HG03025 (cell line): ENCODE results near the gene HOXC6.

Experiments
- ATAC-seq: cut with Tn5 transposase; IDR thresholded peaks from one replicate; pipeline ENCODE4 v1.9.1; 2021; ENCODE audit warnings: mild to moderate bottlenecking, moderate library complexity; ENCODE audit not compliant: unreplicated experiment, low FRiP score

The HOXC6 gene

DNA sequence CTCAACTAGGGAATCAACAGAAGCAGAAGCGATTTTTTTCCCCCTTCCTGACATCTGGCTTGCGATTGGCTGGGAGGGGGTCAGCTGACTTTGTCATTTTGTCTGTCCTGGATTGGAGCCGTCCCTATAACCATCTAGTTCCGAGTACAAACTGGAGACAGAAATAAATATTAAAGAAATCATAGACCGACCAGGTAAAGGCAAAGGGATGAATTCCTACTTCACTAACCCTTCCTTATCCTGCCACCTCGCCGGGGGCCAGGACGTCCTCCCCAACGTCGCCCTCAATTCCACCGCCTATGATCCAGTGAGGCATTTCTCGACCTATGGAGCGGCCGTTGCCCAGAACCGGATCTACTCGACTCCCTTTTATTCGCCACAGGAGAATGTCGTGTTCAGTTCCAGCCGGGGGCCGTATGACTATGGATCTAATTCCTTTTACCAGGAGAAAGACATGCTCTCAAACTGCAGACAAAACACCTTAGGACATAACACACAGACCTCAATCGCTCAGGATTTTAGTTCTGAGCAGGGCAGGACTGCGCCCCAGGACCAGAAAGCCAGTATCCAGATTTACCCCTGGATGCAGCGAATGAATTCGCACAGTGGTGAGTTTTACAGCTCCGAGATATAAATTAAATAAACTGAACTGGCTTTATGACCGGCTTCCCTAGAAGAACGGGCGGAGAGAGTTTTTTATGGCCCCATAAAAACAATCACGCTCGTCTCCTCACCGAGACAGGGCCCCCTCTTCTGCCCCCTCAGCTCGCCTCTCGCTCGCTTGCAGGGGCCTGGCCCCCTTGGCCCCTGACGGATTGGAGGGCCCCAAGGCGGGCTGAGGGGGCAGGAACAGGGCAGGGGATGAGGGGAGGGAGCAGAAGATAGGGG lies at the start of gene HOXC6:
Gene HOXC6, plus strand, starts transcription at position 127 of the 888 bp plus-strand sequence. Its CDS starts 82 bp downstream, at position 209.
- ATAC-seq = no peak

DNA sequence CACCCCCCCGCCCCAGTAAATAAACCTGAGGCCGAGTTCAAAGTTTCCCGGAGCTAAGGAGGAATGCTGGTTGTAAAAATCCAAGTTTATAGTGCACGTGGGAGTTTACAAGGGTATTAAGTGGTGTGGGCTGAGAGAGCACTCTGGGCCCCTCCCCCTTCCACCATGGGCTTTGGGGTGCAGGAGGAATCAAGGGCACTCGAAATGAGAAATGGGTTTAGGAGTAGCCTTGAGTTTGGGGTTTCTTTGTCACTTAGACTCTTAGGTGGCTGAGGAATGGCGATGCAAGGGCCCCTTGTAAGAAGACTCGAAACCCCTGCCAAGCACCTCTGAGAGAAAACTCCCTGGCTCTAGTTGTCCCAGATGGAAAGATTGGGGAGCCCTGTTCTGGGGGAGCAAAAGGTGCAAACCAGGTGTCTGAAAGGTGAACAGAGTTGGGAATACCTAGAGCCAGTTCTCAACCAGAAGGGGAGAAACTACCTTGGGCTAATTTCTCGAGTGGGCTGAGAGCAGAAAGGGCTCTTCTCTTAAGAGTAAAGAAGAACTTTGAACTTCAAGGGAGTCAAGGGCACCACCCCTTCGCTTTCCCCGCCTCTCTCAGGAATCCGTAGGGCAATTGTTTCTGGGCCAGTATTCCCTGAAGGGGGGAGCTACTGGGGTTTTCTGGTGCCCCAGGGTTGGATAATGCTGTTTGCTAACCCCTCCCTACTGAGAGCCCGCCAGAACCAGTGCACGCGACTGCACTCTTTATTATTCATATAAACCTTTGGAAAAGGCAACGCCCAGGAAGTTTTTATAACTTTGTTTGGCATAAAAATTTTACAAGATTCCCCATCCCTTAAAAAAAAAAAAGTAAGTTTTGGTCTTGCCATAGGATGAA lies 49.5 kb upstream of the HOXC6 start:
- no peak for ATAC-seq

- ATAC-seq = no peak
Measured at GRCh38 chr12:53980104-53980801, 48.0 kb upstream of the HOXC6 start.

DNA sequence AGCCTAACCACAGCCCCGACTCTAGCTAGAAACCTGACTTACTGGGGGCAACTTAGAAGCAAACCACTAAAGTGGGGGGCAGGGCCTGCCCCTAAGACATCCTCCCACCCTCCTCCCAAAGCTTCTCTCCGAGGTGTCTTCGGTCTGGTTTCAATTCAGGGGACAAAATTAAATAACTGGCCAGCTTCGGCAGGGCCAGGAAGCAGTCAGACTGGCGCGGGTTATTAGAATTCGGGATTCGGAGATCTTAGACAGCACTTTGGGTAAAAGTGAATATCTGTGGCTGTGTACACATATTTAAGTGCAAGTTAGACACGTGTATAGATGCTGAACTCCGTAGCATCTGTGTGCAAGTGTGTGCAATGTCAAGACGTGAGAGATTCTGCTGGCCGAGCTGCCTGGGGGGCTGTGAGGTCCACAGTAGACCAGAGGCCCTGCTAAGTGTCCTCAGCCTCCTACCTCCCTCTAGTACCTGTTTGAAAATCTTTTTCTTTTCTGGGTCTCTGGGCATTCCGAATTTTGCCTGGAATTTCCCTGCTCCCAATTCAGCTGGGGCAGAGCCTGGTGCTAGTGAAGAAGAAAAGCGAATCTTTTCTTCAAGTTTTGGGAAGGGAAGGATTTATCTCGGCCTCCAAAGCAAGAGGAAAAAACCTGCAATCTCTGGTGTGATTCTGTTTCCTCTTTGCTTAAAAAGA lies 47.3 kb upstream of the HOXC6 start:
- ATAC-seq = no peak

DNA sequence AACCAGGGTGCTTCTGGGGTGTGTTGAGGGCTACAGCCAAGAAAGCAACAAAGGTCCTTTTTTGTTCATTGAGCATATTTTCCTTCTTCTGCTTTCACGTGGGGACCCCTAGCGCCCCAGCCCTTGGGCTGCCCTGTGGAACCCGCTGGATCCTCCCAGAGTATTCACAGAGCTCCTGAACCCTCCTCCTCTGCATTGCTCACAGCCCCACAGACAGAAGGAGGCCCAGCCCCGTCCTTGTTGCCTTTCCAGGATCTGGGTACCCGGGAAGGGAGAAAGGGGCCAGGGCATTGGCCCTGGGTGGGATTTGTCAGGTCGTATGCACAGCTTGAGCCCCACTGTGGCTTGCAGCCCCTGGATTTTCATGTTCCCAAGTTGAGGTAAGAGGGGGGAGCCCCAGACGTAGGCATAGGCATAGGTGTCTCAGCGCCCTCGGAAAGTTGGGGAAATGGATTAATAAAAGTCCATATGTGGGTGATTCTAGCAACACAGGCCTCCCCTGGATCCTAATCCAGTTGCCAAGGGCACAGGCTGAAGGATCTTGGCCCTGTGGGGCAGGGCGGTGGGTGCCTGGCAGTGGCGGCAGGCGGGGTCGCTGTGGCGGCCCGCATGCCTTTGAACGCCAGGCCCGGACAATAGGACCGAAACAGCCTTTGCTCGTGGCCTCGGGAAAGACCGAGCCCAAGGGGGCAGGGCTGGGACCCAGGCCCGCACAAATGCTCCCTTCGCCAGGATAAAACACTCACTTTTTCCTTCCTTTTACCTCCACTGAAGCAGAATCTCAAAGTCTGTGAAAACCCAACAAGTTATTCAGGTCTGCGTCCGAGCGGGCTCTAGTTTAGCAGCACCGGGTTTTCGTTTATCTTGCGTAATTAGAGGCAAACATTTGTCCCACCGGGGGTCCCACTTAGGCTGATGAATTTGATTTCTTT lies 46.3 kb upstream of the HOXC6 start:
- ATAC-seq = no peak

GRCh38 chr12:53982648-53983567 lies 45.3 kb upstream of the HOXC6 start:
- ATAC-seq = no peak

DNA sequence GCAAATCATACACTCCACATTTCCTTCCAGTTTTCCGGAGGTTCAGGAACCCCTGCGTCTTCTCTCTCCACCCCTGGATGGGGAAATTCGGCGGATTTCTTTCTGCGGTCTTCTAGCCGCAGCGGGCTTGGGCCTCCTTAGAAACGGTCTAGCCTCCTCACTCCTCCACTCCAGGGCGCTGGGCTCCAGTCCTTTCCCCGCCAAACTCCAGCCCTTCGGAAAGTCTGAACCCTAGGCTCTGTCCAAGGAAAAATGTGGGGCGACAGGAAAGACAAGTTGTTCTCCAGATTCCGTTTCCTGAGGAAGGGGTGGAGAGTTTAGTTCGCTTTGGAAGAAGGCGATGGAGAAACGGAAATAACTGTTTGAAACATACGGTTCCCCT lies 44.7 kb upstream of the HOXC6 start:
- no peak for ATAC-seq

DNA sequence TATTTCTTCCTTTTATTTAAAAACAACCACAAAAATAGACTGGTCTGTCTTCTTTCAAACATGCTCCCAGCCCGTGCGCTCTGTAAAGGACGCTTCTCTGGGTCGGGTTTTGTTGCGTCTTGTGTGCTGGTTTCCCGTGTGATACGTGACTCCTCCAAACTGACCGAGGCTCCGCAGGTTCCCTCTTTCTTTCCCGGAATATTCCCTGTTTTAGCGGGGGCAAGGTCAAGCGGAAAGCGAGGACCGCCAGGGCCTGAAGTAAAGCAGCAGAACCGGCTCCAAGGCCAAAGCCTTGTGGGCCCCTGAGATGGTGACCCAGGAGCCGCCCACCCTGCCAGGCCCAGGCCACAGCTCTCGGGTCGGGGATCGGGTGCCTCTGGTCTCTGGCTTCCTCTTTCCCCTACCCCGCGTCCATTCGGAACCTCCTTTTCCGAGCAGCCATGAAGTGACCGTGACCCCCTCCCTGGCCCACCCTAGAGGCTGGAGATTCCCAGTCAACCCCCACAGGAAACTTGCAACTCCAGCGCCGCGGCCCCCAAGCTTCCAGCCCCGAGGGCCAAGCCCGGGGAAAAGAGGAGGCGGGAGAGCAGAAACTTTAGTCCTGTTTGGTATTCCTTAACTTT lies 44.2 kb upstream of the HOXC6 start:
- no peak for ATAC-seq

DNA sequence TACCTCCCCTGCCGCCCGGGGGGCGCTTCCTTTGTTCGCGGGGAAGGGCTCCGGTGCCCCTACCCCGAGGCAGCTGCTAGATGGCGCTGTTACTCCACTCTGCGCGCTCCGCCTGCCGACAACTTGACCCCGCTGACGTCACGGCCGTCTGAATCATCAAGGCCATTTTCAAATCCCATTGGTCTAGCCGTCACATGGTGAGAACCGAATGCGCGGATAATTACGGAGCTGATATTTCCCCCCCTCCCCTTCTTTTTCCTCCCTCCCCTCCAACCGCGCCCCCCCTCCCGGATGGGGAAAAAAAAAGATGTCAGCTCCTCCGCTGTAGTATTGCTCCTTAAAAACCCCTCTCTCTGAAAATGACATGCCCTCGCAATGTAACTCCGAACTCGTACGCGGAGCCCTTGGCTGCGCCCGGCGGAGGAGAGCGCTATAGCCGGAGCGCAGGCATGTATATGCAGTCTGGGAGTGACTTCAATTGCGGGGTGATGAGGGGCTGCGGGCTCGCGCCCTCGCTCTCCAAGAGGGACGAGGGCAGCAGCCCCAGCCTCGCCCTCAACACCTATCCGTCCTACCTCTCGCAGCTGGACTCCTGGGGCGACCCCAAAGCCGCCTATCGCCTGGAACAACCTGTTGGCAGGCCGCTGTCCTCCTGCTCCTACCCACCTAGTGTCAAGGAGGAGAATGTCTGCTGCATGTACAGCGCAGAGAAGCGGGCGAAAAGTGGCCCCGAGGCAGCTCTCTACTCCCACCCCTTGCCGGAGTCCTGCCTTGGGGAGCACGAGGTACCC lies 43.1 kb upstream of the HOXC6 start, which contains the start of gene HOXC10:
Gene HOXC10, plus strand, starts transcription at position 246 of the 791 bp plus-strand sequence. Its CDS starts 114 bp downstream, at position 360.
- ATAC-seq = no peak

GRCh38 chr12:53985692-53985993 lies 42.6 kb upstream of the HOXC6 start:
- no peak for ATAC-seq

DNA sequence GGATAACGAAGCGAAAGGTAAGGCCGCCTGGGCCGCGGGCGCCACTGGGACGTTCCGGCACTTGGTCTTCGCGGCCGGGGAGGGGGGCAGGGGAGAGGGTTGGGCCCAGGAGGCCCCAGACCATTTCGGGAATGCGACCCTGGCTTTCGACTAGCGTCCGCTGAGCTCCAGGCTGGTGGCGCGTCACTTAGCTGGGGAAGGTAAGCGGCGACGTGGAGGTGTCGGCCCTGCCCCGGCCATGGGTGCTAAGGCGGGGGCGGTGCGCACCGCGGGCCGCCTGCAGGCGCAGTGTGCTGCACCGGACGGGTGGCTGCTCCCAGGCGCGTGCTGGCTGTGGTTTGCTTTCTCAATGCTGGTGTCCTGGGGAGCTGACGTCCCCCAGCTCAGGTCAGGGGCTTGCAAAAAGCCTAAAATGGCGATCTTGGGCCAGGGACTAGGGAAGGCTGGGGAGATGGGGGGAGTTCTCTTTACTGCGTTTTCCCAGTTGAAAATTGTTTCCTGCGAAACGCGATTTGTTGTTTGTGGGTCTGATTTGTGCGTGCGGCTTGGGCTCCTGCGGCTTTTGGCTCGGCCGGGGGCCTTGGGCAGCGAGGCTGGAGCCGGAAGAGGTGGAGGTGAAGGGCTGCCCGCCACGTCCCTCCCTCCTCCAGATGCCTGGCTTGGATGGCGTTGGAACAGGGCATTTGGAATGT lies 42.1 kb upstream of the HOXC6 start:
- no peak for ATAC-seq

DNA sequence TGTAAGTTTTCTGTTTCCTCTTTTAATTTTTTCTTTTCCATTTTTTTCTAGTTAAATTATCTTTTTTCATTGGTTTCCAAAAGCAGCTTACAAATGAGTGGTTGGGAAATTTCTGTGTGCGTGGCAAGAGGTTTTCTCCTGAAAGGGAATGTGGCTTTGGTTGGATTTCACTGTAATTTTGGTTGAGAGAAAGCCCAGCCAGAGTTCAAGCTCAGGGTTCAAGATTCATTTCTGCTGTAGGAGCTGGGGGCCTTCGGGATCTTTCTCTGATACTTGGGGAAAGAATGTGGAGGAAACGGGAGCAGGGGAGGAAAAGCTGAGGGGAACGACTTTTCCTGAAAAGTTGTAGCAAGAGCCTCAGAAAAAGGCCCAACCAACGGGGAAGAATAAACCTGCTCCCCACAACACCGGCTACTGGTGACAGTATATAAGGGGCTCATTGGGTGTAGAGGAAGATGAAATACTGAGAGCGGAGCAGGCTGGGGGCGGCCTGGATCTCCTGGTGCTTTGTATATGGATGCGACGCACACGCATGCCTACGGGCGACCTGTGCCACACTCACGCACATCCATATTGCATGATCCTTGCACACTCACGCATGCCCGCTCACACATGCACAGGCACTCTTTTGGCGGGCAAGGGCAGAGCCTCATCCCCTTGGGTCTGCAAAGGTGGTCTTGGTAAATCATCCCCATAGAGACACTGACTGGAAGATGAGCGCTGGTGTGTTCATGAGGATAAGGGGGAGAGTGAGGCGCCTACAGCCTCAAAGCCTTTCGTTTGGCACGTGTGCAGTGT lies 41.4 kb upstream of the HOXC6 start:
- ATAC-seq = no peak

GRCh38 chr12:53987787-53988230 lies 40.4 kb upstream of the HOXC6 start:
- ATAC-seq = no peak

GRCh38 chr12:53988541-53989226 lies 39.6 kb upstream of the HOXC6 start:
- no peak for ATAC-seq
